H54 (cell line): ENCODE measurements around the gene KPTN.

ENCODE experiments used
- DNase-seq: peaks from one replicate; pipeline ENCODE4 v3.0.0; 2011; ENCODE audit warnings: low spot score, mixed read lengths; ENCODE audit not compliant: insufficient read length
- FAIRE-seq: peaks from 3 replicates; lab custom pipeline; 2011; peaks lifted over from hg19 to GRCh38; lab: Jason Lieb, UNC
- POLR2A ChIP-seq: IDR thresholded peaks from 2 replicates; pipeline ENCODE4 v1.6.1; 2011; ENCODE audit warnings: low read depth, mild to moderate bottlenecking, low read length

Gene KPTN

DNA sequence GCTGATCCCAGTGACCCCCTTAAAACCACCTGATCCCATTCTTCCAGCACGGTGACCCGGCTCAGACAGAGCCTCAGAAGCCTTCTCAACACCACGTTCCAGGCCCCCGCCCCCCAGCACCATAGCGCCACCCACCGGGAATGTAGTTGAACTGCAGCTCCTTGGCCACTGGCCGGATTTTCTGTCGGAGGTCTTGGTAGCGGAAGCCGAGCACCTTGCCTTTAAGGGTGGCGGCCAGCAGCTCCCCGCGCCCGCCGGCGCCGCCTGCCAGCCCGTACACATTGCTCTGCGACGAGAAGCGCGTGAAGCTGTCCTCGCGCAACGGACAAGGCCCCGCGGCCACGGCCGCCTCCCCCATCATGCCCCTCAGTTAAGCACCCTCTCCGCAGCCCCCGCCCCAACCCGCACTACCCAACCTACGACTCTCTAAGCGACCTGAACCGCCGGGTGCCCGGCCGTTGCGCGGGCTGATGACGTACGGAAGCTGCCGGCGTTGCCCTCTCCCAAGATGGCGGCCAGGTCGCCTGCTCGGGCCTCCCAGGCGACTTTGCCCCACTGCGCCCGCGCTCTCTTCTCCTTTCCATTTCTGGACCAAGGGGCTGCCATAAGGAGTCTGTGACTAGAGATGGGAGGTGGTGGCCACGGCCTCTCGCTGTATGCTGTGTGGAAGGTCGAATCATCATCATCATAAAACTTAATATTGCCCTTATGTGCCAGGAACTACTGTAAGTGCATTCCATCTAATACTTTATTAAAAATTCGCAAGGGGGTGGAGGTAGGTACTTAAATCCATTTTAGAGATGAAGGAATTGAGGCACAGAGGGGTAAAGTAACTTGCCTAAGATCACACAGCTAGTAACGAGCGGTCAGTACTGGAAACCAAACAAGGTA lies at the start of gene KPTN:
Gene KPTN (minus strand): TSS at position 420 of the 891 bp plus-strand sequence. CDS start 59 bp downstream, at position 361.
- TF ChIP-seq POLR2A, result peak; percentile 47; the same call in 1 of the 2 replicates
- DNase-seq, result peak; percentile 86
- FAIRE-seq, result no peak

DNA sequence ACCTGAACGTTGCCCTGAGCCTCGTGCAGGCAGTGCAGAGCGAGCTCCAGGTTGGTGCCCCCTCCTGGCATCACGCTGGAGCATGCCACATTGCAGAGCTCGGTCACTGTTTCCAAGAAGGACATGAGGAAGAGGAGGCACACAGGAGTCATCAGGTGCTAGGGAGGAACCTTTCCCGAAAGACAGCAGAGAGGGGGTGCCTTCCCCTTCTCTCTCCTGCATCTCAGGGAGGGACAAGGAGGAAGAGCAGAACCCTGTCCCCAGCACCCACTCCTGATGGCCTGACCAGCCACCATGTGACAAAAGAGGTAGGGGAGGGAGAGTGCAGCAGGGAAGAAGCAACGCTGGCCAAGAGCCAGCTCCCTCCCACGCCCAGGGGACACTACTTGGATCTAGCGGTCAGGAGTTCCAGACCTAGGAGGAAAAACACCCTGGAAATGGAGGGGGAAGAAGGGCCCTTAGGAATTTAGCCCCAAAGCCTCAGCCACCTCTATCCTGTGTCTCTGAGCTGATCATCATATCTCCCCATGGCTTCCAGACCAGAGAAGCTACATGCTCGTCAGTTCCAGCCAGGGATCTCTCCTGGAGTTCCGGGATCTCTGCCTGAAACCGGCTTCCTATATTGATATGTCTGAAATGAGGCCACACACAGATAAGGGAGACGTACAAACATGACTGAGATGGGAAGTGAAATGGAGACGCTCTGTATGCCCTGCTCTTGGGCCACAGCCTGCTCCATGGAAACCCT lies 47.8 kb upstream of the KPTN start:
- no peak for TF ChIP-seq POLR2A
- FAIRE-seq (no peak), DNase-seq (no peak)

DNA sequence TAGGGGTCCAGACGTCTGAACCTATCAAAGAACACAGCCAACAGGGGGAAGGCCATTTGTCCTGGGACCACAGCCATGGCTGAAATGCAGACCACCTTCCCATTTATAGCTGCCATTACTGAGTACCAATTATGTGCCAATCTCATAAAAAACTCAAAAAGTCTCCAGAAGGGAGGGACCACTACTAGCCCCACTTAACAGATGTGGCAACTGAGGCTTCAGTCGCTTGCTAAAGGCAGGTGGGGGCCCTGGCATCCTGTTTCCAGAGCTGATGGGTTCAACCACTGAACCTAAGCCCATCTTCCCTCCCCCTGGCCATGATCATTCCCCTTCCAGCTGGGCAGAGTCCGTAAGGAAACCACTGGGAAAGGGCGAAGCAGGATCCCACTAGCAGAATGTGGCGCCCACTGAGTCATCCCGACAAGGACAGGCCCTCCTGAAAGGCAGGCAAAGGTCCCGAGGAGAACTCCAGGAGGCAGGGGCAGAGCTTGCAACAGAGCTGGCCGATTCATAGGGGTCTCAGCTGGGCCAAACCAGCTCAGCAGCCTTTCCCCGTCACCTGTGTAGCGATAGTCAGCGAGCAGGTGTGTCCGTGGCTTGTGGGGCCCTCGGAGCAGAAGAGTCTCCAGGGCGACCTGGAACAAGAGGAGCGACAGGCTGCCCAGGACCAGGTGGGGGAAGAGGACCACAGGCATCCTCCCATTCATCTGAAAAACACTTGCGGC lies 45.2 kb upstream of the KPTN start:
- DNase-seq (no peak), FAIRE-seq (no peak)
- TF ChIP-seq POLR2A, result no peak

DNA sequence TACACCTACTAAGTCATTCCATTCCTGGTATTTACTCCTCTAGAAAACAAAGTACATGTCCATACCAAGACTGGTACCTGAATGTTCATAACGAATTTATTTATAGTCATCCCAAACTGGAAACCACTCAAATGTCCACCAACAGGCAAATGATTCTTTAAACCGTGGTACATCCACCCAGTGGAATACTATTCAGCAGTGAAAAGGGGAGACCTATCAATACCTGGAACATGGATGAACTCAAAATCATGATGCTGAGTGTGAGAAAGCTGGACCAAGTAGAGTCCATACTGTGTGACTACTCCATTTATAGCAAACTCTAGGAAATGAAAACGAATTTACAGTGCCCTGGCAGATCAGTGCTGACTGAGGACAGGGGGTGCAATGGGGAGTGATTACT lies 42.8 kb upstream of the KPTN start:
- TF ChIP-seq POLR2A, result no peak
- no peak for DNase-seq
- no peak for FAIRE-seq

DNA sequence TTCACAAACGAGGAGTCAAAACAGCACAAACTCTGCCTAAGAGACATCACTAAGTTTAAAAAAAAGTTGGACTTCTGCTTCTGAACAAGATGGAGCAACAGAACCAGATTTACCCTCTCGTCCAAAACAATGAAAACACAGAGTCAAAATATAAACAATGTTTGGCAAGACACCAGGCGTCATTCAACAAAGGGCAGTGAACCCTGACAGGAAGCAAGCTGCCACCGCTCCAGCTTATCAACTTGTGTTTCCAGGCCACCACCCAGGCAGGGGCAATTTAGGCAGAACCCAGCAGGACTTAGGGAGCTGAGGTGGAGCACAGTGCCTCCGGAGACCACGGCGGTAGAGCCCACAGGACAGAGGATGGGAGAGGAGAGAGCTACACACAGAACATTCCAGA lies 39.5 kb upstream of the KPTN start:
- FAIRE-seq (no peak), DNase-seq (no peak)

DNA sequence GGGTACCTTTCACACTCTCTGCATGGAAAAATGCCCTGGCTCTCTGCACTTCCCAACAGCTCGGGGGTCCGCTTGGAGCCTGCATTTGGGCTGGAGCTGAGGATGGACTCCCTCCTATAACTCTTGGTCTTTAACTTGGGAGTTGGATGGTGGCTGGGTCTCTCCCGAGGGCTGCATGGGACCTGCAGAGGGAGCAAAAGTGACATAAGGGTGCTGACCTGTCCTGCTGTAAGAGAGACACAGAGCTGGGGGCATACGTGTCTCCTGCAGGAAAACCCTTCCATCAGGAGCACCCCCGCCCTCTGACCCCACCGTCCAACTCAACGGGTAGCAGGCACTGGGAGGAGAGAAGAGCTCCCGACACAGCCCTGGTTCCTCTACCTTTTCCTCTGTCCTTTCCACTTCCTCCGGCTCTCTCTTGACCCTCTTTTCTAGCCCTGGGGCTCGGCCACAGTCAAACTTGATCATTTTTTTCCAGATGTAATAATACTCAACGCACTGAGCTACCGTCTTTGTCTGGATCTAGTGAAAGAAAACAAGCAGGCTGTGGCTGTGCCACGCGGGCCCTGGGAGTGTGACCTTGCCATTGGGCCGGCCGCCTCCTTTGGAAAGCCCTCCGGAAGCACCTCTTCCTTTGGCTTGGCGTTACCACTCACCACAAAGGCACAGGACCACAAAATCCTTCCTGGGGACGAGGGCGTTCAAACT lies 37.6 kb upstream of the KPTN start:
- DNase-seq (no peak), FAIRE-seq (no peak)
- no peak for TF ChIP-seq POLR2A

More for the DNA sequence above, 39.5 kb upstream of the KPTN start:
- no peak for TF ChIP-seq POLR2A

DNA sequence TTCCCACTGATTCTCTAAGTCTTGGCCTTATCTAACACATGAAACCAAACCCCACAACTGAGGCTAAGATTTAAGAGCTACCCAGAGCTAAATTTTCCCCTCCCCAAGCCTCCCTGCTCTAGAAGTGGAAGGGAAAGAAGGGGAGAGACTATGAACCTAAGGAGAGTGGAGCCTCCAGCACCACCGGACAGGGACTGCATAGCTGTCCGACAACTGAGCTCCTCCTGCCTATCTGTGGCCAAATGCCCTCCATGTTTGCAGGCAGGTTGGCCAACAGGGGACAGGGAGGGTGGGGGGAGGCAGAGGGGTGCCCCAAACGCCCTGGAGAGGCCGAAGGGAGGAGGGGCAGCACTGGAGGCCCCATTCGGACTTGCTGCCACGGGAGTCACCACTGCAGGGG lies 36.8 kb upstream of the KPTN start:
- FAIRE-seq, result no peak
- no peak for TF ChIP-seq POLR2A
- no peak for DNase-seq

DNA sequence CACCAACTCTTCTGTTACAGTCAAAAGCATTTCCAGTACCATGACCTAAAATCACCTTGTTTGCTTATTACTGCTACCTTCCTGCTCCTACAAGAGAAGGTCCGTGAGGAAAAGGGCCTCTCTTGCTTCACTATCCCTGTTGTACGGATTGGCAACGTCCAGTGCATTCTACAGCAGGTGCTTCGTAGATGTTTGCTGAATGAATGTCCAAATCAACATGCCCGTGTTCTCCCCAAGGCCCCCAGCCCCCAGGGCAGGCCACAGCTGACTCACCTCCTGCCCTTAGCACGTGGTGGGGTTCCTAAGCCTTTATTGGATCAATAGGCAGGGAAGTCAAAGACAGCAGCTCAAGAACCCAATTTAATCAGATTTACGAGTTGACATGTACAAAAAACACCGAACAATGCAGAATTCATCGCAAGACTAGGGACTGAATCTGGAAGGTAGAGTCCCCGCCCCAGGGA lies 36.4 kb upstream of the KPTN start:
- FAIRE-seq (no peak), DNase-seq (no peak)
- TF ChIP-seq POLR2A, result no peak

DNA sequence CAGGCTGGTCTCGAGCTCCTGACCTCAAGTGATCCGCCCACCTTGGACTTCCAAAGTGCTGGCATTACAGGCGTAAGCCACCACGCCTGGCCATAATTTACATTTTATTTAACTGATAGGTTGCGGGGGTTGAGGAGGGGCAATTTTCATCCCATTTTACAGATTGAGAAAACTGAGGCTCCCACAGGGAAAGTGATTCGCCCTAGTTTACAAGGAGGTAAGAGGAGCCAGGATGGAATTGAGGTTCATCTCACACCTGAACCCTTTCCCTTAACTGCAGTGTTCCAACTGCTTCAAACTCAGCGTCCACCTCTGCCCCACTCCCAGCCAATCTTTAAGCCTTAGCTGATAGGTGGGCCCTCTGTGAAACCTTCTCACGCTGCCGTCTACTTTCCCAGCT lies 34.8 kb upstream of the KPTN start:
- TF ChIP-seq POLR2A, result no peak
- FAIRE-seq, result no peak
- no peak for DNase-seq

DNA sequence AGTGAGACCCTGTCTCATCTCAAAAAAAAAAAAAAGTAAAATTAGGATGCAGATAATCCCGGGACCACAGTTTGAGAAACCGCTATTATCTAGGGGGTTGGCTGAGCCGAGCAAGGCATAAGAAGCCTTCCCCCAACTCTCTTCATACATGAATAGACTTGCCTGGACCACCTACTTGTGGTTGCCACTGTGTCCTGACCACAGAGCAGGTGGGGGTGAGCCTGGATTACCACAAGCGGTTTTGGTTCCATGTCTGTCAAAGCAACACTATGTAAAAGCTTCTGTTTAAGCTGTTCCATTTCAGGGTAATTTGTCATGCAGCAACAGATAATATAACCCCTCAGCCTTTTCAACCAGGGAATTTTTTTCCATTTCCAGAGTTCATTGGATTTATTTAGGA lies 34.1 kb upstream of the KPTN start:
- FAIRE-seq (no peak), DNase-seq (no peak)
- TF ChIP-seq POLR2A, result no peak

DNA sequence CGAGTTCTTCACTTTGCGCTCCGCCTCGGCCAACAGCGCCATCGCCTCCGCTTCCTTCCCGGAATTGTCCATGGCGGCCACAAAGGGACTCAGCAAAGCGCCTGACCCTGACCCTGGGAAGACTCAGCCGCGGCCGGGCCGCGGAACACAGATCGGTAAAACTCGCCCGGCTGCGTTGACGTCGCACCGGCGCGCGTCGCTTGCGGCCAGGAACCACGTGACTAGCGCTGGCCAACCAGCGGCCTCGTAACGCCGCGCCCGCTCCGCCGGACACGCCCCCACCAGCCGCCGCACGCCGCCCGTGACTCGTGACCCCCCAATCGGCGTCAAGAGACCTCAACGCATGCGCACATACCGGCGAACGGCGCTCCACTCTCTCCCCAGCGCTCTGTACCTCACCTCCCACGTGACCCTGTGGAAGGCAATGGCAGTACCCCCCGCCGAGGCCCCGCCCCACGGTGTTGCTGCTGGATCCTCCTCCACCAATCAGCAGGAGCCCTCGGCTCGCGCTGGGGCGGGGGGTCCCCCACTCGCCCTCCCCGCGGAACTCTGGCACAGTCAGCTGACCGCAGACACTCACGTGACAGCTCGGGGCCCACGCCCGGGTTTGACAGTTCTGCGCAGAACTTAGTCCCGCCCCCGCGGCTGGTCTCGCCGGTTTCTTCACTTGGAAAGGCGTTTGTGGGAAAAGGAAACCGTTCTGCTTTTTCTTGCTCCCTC lies 31.0 kb upstream of the KPTN start, which contains the start of gene NAPA:
Gene NAPA (minus strand): TSS at position 195 of the 720 bp plus-strand sequence. CDS start 123 bp downstream, at position 72.
- FAIRE-seq (peak; percentile 91), DNase-seq (peak; percentile 93)
- peak; percentile 58 for TF ChIP-seq POLR2A

DNA sequence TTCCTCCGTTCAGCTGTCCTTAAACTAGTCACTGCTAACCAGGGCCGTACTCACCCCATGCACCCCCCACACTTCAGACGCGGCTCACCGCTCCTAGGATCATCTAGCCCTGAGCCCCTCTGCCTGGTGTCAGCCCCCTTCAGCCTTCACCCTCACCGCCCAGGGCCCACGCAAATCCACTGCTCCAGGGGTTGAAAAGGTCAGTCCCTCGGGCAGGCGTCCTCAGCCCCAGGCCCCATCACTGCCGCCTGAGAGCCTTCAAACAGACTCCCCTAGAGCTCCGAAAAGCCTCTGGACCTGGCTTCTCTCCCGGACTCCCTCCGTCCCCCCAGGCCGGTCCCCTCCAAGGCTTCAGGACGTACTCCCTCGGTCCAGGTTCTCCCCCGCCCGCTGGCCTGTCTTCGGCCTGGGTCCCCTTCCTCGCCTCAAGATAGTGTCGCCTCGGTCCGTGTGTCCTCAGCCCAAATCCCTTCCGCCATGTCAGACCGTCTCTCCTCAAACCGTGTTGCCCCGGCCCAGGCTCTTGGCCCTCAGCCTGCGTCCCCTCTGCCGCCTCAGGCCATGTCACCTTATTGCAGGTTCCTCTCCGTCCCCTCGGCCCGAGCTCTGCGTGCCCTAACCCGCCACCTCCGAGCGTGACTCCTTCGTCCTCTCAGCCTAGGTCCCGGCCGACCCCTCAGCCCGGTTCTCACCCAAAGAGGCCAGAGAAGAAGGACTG lies 30.3 kb upstream of the KPTN start:
- DNase-seq (no peak), FAIRE-seq (no peak)
- TF ChIP-seq POLR2A, result no peak

DNA sequence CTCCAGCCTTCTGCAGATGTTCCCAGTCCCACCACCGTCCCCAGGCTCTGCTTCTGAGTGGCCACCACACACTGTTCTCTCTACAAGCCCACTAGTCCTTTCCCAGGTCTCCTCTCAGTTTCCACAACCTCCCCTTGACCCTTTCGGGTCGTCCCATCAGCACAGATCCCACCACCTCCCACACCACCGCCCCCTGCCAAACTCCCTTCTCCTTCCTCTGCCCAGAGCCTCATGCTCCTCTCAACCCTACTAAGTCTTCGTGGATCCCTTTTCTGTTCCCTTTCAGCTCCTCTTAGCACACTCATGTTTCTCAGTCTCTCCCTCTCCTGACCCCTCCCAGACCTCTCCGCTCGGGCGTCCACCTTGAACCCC lies 28.9 kb upstream of the KPTN start:
- FAIRE-seq (no peak), DNase-seq (no peak)
- no peak for TF ChIP-seq POLR2A
